Peyer's patch (tissue), 4 donors: Measurements from ENCODE around the gene KLF14.

ENCODE experiments used
- CTCF ChIP-seq, 6 experiments: fragments of 450-650 bp in 4 of 6; fragments of 200-600 bp in 2 of 6; sonication (generic) in 1 of 6; IDR thresholded peaks; one replicate each; pipeline ENCODE4 v1.5.1; 2017 to 2019; ENCODE audit warnings: antibody characterized with exemption in 6 of 6, mild to moderate bottlenecking in 3 of 6, moderate library complexity in 1 of 6
- POLR2A ChIP-seq, 2 donors: fragments of 450-650 bp; IDR thresholded peaks; one replicate each; pipeline ENCODE4 v1.5.1; 2017; ENCODE audit warnings: antibody characterized with exemption in 2 of 2, mild to moderate bottlenecking in 2 of 2, moderate library complexity in 2 of 2

- TF ChIP-seq CTCF (IDR thresholded peaks at IDR 0.05) = no peak
- no peak for TF ChIP-seq POLR2A (IDR thresholded peaks at IDR 0.05)
Measured at GRCh38 chr7:130708766-130709165, 25.2 kb downstream of the KLF14 start.
